Neural crest cell (in vitro differentiated cells): ENCODE data around the gene RANBP9. TPM values are rescaled to one million over a fixed set of nuclear protein-coding genes. Genes with fewer than 3 reads are reported as not detected.

Experiments
- DNase-seq: peaks from one replicate; pipeline ENCODE4 v3.0.0; 2021; ENCODE audit warnings: low read depth, mixed read lengths, low spot score
- H3K27ac Mint-ChIP-seq: one replicate; pipeline ENCODE4 v1.8.0; 2021; ENCODE audit warnings: mild to moderate bottlenecking, mixed read lengths; ENCODE audit not compliant: unreplicated experiment
- H3K27me3 Mint-ChIP-seq: 2 replicates; pipeline ENCODE4 v1.8.0; 2021; ENCODE audit warnings: low read depth, mild to moderate bottlenecking, mixed read lengths
- H3K36me3 Mint-ChIP-seq: 2 replicates; pipeline ENCODE4 v1.8.0; 2021; ENCODE audit warnings: low read depth, mild to moderate bottlenecking, mixed read lengths
- H3K4me1 Mint-ChIP-seq: 2 replicates; pipeline ENCODE4 v1.8.0; 2021; ENCODE audit warnings: mixed read lengths
- H3K4me3 Mint-ChIP-seq: one replicate; pipeline ENCODE4 v1.8.0; 2021; ENCODE audit warnings: mild to moderate bottlenecking, mixed read lengths
- H3K9me3 Mint-ChIP-seq: 2 replicates; pipeline ENCODE4 v1.8.0; 2021; ENCODE audit warnings: mixed read lengths
- total RNA-seq: library from RNA; stranded (reverse); gene quantifications from 2 replicates; pipeline ENCODE4 v1.2.1, GENCODE V29; 2021
- TF ChIP-seq, protein P1 (sequence below): fragments of 200-600 bp; sonication (generic); conservative IDR thresholded peaks from 2 replicates; pipeline ENCODE4 v1.5.0; 2021; ENCODE audit warnings: antibody characterized with exemption, mild to moderate bottlenecking

The RANBP9 gene
- total RNA-seq, 1 donor from 2014 or later: 41.2 TPM

- Mint-ChIP-seq H3K4me3 (no peak overlapping the region), H3K9me3 (no peaks in the 10 kb centered on the region), H3K36me3 (peaks cover 8% of the 10 kb centered on the region), H3K27me3 (no peaks in the 10 kb centered on the region), H3K27ac (no peak overlapping the region), H3K4me1 (no peaks in the 10 kb centered on the region)
- no peak for DNase-seq
- TF ChIP-seq, protein P1, sequence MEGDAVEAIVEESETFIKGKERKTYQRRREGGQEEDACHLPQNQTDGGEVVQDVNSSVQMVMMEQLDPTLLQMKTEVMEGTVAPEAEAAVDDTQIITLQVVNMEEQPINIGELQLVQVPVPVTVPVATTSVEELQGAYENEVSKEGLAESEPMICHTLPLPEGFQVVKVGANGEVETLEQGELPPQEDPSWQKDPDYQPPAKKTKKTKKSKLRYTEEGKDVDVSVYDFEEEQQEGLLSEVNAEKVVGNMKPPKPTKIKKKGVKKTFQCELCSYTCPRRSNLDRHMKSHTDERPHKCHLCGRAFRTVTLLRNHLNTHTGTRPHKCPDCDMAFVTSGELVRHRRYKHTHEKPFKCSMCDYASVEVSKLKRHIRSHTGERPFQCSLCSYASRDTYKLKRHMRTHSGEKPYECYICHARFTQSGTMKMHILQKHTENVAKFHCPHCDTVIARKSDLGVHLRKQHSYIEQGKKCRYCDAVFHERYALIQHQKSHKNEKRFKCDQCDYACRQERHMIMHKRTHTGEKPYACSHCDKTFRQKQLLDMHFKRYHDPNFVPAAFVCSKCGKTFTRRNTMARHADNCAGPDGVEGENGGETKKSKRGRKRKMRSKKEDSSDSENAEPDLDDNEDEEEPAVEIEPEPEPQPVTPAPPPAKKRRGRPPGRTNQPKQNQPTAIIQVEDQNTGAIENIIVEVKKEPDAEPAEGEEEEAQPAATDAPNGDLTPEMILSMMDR: no peak
Observed at GRCh38 chr6:13589801-13590200, 121.8 kb downstream of the RANBP9 start.

GRCh38 chr6:13586603-13587542 is 124.8 kb downstream of the RANBP9 start:
- TF ChIP-seq, protein P1: no peak
- Mint-ChIP-seq H3K27me3 (no peaks in the 10 kb centered on the region), H3K9me3 (no peaks in the 10 kb centered on the region), H3K36me3 (peaks cover 11% of the 10 kb centered on the region), H3K4me3 (no peak overlapping the region), H3K27ac (no peak overlapping the region), H3K4me1 (no peaks in the 10 kb centered on the region)
- no peak for DNase-seq

DNA sequence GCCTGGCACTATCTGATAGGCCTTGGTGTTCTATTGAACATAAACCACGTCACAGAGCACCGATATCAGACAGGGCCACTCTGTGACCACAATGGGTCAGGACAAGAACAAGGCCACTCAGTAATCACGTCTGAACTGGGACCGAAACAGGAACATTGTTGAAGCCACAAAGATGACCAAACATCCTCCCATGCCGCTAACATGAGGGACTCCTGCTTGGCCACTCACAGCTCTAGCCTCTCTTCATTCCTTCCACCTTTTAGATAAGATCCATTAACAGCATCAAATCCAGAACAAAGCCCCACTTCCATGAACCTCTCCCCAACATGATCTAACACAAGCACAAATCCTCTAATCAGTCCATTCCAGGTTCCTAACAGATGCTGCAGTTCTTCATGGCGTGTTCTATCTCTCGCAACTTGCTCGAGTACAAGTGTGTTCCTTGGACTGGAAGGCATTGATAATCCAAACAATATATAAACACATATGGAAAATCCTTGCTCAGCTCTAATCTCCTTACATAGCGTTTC is 129.9 kb downstream of the RANBP9 start:
- Mint-ChIP-seq H3K4me3 (no peak overlapping the region), H3K27me3 (no peaks in the 10 kb centered on the region), H3K9me3 (peaks cover 5% of the 10 kb centered on the region), H3K4me1 (peaks cover 4% of the 10 kb centered on the region), H3K27ac (no peak overlapping the region), H3K36me3 (peaks cover 14% of the 10 kb centered on the region)
- DNase-seq: no peak
- TF ChIP-seq, protein P1: no peak

GRCh38 chr6:13579911-13580310 is 131.7 kb downstream of the RANBP9 start:
- H3K4me1 Mint-ChIP-seq: peaks cover 19% of the 10 kb centered on the region
- TF ChIP-seq, protein P1: no peak
- H3K36me3 Mint-ChIP-seq: peaks cover 8% of the 10 kb centered on the region
- no peak for DNase-seq
- no peak overlapping the region for H3K27ac Mint-ChIP-seq
- peaks cover 5% of the 10 kb centered on the region for H3K9me3 Mint-ChIP-seq
- H3K27me3 Mint-ChIP-seq: no peaks in the 10 kb centered on the region
- H3K4me3 Mint-ChIP-seq: no peak overlapping the region

DNA sequence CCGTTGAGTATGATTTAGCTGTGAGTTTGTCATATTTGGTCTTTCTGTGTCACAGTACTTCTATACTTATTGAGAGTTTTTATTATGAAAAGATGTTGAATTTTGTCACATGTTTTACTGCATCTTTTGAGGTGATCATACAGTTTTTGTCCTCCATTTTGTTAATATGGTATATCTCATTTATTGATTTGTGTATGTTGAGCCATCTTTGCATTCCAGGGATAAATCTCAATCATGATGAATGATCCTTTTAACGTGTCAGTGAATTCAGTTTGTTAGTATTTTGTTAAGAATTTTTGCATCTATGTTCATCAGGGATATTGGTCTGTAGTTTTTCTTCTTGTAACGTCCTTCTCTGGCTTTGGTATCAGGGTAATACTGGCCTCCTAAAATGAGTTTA is 133.7 kb downstream of the RANBP9 start:
- Mint-ChIP-seq H3K9me3 (peaks cover 5% of the 10 kb centered on the region), H3K27me3 (no peaks in the 10 kb centered on the region), H3K36me3 (peaks cover 5% of the 10 kb centered on the region), H3K4me1 (peaks cover 31% of the 10 kb centered on the region), H3K27ac (no peak overlapping the region), H3K4me3 (no peak overlapping the region)
- TF ChIP-seq, protein P1: no peak
- no peak for DNase-seq
